Measurements from ENCODE around the gene PPFIA3.

Gene PPFIA3

DNA sequence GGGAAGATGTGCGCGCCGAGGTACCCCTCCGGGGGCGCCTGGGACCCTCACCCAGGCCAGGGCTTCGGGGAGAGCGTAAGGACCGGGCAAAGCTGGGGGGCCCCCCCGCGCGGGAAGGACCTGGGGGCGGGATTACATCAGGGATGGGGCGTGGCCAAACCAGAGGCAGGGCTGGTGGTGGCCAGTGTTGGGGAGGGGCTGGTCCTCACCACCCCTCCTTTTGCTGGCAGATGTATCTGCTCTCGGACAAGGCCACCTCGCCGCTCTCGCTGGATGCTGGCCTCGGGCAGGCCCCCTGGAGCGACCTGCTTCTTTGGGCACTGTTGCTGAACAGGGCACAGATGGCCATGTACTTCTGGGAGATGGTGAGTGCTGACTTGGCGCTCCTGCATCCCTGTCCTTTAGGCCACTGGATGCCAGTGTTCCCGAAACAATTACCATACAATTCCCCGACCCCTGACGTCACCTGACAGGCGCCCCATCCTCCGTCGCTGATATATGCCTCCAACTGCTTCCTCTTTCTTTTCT is 63.6 kb downstream of the PPFIA3 start:
- DNase-seq (ENCODE audit: low spot score) = no peak

DNA sequence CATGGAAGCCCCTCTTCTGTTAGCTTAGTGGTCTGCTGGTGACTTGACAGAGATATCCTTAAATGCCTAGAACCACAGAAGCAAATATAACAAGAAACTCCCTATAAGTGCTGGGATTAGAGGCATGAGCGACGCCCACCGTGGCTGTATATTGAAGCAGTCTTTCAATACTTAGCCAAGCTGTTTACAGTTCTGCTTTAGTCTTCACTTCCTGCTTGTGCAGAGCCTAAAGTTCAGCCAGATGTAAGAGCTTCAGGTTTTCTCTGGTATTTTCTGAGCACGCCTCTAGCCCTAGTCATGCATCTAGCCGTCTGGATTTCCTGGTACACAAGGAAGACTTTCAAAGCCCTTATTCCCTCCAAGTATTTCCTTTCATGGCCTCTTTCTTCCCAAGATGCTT is 66.8 kb downstream of the PPFIA3 start:
- DNase-seq (ENCODE audit: low spot score) = no peak

DNA sequence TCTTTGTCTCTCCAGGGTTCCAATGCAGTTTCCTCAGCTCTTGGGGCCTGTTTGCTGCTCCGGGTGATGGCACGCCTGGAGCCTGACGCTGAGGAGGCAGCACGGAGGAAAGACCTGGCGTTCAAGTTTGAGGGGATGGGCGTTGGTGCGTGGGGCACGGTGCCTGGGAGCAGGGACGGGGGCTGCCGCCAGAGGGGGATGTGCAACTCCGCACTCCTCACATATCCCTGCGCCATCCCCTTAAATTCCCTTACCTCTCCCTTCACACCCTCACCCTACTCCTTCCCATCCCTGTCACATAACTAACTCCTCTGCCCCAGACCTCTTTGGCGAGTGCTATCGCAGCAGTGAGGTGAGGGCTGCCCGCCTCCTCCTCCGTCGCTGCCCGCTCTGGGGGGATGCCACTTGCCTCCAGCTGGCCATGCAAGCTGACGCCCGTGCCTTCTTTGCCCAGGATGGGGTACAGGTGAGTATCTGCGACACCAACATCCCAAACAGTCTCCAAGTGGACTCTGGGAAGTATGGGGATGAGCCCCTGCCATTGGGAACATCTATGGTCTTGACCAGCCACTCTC is 69.4 kb downstream of the PPFIA3 start:
- no peak for DNase-seq (ENCODE audit: low spot score)

DNA sequence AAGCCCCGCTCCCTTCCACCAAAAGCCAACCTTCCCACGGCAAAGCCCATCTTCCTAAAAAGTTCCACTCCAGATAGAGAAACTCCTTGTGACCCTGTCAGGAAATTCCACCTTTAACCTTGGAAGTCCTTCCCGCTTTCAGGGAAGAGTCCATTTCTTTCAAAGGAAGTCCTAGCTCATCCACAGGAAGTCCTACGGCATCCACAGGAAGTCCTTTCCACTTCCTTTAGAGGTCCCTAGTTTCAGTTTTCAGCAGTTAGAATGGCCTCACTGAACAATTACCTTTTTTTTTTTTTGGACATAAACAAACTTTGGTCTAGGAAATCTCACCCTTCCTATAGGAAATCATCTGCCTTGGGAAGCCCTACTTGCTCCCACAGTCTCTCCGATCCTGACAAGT is 69.9 kb downstream of the PPFIA3 start:
- DNase-seq (ENCODE audit: low spot score) = no peak

DNA sequence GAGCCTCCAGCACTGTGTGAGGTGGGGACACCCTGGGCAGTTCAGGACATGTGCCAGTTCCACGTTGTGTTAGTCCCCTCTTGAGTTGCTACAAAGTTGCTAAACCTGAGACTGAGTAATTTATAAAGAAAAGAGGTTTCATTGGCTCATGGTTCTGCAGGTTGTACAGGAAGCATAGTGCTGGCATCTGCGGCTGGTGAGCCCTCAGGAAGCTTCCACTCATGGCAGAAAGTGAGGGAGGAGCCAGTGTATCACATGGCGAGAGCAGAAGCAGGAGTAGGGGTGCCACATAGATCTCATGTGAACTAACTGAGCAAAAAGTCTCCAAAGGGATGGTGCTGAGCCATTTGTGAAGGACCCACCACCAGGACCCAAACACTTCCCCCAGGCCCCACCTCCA is 71.4 kb downstream of the PPFIA3 start:
- DNase-seq (ENCODE audit: low spot score) = no peak

DNA sequence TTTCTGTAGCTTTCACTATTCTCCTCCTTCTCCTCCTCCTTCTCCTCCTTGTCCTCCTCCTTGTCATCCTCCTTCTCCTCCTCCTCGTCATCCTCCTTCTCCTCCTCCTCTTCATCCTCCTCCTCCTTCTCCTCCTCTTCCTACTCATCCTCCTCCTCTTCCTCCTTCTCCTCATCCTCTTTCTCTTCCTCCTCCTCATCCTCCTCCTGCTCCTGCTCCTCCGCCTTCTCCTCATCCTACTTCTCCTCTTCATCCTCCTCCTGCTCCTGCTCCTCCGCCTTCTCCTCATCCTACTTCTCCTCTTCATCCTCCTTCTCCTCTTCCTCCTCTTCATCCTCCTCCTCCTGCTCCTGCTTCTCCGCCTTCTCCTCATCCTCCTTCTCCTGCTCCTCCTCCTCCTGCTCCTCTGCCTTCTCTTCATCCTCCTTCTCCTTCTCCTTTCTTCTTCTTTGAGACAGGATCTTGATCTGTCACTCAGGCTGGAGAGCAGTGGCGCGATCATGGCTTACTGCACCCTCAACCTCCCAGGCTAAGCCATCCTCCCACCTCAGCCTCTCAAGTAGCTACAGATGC is 74.6 kb downstream of the PPFIA3 start:
- DNase-seq (ENCODE audit: low spot score) = no peak

DNA sequence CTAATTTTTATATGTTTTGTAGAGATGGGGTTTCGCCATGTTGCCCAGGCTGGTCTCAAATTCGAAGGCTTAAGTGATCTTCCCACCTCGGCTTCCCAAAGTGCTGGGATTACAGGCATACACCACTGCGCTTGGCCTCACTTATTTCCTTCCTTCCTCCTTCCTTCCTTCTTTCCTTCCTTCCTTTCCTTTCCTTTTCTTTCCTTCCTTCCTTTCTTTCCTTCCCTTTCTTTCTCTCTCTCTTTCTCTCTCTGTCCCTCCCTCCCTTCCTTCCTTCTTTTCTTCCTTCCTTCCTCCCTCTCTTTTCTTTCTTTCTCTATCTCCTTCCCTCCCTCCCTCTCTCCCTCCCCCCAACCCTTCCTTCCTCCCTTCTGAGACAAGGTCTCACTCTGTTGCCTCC is 75.1 kb downstream of the PPFIA3 start:
- no peak for DNase-seq (ENCODE audit: low spot score)

DNA sequence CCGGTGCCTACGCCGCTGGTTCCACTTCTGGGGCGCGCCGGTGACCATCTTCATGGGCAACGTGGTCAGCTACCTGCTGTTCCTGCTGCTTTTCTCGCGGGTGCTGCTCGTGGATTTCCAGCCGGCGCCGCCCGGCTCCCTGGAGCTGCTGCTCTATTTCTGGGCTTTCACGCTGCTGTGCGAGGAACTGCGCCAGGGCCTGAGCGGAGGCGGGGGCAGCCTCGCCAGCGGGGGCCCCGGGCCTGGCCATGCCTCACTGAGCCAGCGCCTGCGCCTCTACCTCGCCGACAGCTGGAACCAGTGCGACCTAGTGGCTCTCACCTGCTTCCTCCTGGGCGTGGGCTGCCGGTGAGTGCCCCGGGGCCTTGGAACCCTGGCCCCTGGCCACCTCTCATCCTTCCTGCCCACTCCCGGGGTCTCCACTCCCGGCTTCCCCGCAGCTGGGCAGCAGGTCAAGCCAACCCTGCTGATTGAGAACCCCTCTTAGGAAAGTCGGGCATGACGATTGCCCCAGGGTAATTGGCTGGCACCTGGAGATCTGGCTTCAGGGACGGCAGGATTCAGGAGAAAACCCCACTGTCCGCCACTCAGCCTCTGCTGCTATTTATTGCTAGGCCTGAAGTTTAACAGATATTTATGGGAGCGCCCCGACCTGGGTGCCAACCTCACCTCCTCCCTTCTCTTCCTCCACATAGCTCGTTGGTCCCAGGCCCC is 77.3 kb downstream of the PPFIA3 start:
- DNase-seq (ENCODE audit: low spot score) = no peak

DNA sequence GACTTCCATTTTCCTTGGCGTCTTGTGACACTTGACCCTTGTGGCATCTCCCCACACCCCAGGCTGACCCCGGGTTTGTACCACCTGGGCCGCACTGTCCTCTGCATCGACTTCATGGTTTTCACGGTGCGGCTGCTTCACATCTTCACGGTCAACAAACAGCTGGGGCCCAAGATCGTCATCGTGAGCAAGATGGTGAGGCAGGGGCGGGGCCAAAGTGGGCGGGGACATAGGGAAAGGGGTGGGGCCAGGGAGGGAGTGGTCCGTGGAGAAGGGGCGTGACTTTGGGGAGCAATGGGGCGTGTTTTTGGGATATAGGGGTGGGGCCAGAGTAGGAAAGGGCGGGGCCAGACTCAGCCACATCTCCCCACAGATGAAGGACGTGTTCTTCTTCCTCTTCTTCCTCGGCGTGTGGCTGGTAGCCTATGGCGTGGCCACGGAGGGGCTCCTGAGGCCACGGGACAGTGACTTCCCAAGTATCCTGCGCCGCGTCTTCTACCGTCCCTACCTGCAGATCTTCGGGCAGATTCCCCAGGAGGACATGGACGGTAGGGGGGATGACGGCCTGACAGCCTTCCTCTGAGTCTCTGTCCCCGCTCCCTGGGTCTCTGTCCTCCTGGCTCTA is 81.0 kb downstream of the PPFIA3 start:
- no peak for DNase-seq (ENCODE audit: low spot score)

All from SW480 (cell line).